ENCODE data around the gene GTF2H3.

GRCh38 chr12:123675436-123675835, 41.8 kb downstream of the GTF2H3 start:
- no peak for TF ChIP-seq RAD21 (conservative IDR thresholded peaks at IDR 0.05 in 1 of 2, IDR thresholded peaks at IDR 0.05 in 1 of 2)
- TF ChIP-seq RCOR1 (IDR thresholded peaks at IDR 0.05; ENCODE audit: low read depth, low read length), result no peak
- no peak for TF ChIP-seq PHF8 (IDR thresholded peaks at IDR 0.05; ENCODE audit: borderline replicate concordance, low read depth)
- no peak for TF ChIP-seq POLR2A (IDR thresholded peaks at IDR 0.05; ENCODE audit: low read length)
